Measurements from ENCODE around the gene ZMPSTE24. TPM values are rescaled to one million over a fixed set of nuclear protein-coding genes. Genes with fewer than 3 reads are reported as not detected.
"Not testable (repeated sequence)": the region's sequence is repeated elsewhere in the genome, so short reads cannot be mapped to it uniquely, and the experiment has no call there.

The ZMPSTE24 gene
- total RNA-seq, 4 donors from 2014 or later, result 37.4 to 49.8 (median 48.9) TPM

- no peaks in the 10 kb centered on the region for H3K9me3 ChIP-seq
- no peak for DNase-seq (ENCODE audit: extremely low spot score)
- peaks cover 0 to 52% (median 20%) of the 10 kb centered on the region in 4 donors for H3K27me3 ChIP-seq
- no peak for TF ChIP-seq POLR2AphosphoS5 (IDR thresholded peaks at IDR 0.05)
- H3K4me3 ChIP-seq, result peak within 1 kb of the TSS; percentile 50 to 62 (median 52)
- H3K27ac ChIP-seq (replicated peaks in 1 of 4), result no peak within 1 kb of the TSS
- no peaks in the 10 kb centered on the region for H3K36me3 ChIP-seq
- 3% methylated on average over 28 of the region's 84 CpGs for WGBS
- intact Hi-C loops (cut with DNase I), result loop anchor here (5.0 kb wide), 2 partner anchors 59 to 154 kb away; partner anchors contain the start of genes RLF and ZMPSTE24
- H3K4me1 ChIP-seq, result peaks cover 24 to 31% (median 30%) of the 10 kb centered on the region in 4 donors
These were observed 58.8 kb downstream of the ZMPSTE24 start, which contains the start of gene COL9A2 for GRCh38 chr1:40316595-40317393. TSS of gene COL9A2 (minus strand) at chr1:40317286. CDS start at chr1:40317197, 89 bp downstream.

- WGBS, result 74% methylated on average over 9 of the region's 21 CpGs
- H3K4me3 ChIP-seq, result peak overlapping the region; percentile 50 to 62 (median 52)
- no peak overlapping the region for H3K27ac ChIP-seq (replicated peaks in 1 of 4)
- DNase-seq (ENCODE audit: extremely low spot score), result no peak
- H3K27me3 ChIP-seq, result peaks cover 0 to 52% (median 20%) of the 10 kb centered on the region in 4 donors
- H3K36me3 ChIP-seq, result no peaks in the 10 kb centered on the region
- H3K4me1 ChIP-seq, result peaks cover 24 to 31% (median 30%) of the 10 kb centered on the region in 4 donors
- H3K9me3 ChIP-seq, result no peaks in the 10 kb centered on the region
- intact Hi-C loops (cut with DNase I), result loop anchor here (5.0 kb wide), 2 partner anchors 60 to 155 kb away; partner anchors contain the start of genes RLF and ZMPSTE24
- TF ChIP-seq POLR2AphosphoS5 (IDR thresholded peaks at IDR 0.05), result no peak
- TF ChIP-seq POLR2A (IDR thresholded peaks at IDR 0.05; ENCODE audit: low read depth), result no peak
- TF ChIP-seq CTCF (IDR thresholded peaks at IDR 0.05), result no peak
- TF ChIP-seq EP300 (IDR thresholded peaks at IDR 0.05), result no peak
These were observed 59.5 kb downstream of the ZMPSTE24 start for GRCh38 chr1:40317394-40318074.

- DNase-seq (ENCODE audit: extremely low spot score), result no peak
- Histone ChIP-seq H3K27me3 (peaks cover 0 to 52% (median 20%) of the 10 kb centered on the region in 4 donors), H3K27ac (replicated peaks in 1 of 4) (no peak overlapping the region), H3K4me3 (no peak overlapping the region), H3K9me3 (no peaks in the 10 kb centered on the region), H3K4me1 (peaks cover 24 to 31% (median 30%) of the 10 kb centered on the region in 4 donors), H3K36me3 (no peaks in the 10 kb centered on the region)
- WGBS, result 94% methylated on average over 4 of the region's 4 CpGs
- no peak for TF ChIP-seq POLR2A (IDR thresholded peaks at IDR 0.05; ENCODE audit: low read depth)
- no peak for TF ChIP-seq CTCF (IDR thresholded peaks at IDR 0.05)
- no peak for TF ChIP-seq EP300 (IDR thresholded peaks at IDR 0.05)
- TF ChIP-seq POLR2AphosphoS5 (IDR thresholded peaks at IDR 0.05), result no peak
- intact Hi-C loops (cut with DNase I), result loop anchor here (5.0 kb wide), 2 partner anchors 61 to 156 kb away; partner anchors contain the start of genes RLF and ZMPSTE24
These were observed 60.4 kb downstream of the ZMPSTE24 start for GRCh38 chr1:40318476-40318875.

GRCh38 chr1:40318970-40319621 is 61.1 kb downstream of the ZMPSTE24 start:
- Histone ChIP-seq H3K36me3 (no peaks in the 10 kb centered on the region), H3K9me3 (no peaks in the 10 kb centered on the region), H3K27ac (replicated peaks in 1 of 4) (no peak overlapping the region), H3K4me1 (peaks cover 24 to 31% (median 30%) of the 10 kb centered on the region in 4 donors), H3K27me3 (peaks cover 0 to 52% (median 20%) of the 10 kb centered on the region in 4 donors), H3K4me3 (no peak overlapping the region)
- TF ChIP-seq CTCF (IDR thresholded peaks at IDR 0.05) (no peak), POLR2AphosphoS5 (IDR thresholded peaks at IDR 0.05) (no peak), POLR2A (IDR thresholded peaks at IDR 0.05; ENCODE audit: low read depth) (no peak), EP300 (IDR thresholded peaks at IDR 0.05) (no peak)
- 88% methylated on average over 4 of the region's 4 CpGs for WGBS
- DNase-seq (ENCODE audit: extremely low spot score), result no peak
- intact Hi-C loops (cut with DNase I), result loop anchor here (5.0 kb wide), 2 partner anchors 62 to 157 kb away; partner anchors contain the start of genes RLF and ZMPSTE24

- H3K4me3 ChIP-seq; DNase-seq (ENCODE audit: extremely low spot score); H3K4me1 ChIP-seq; H3K36me3 ChIP-seq; H3K27ac ChIP-seq (replicated peaks in 1 of 4); intact Hi-C loops (cut with DNase I); H3K27me3 ChIP-seq; H3K9me3 ChIP-seq: not testable (repeated sequence)
- WGBS, result 71% methylated on average over 1 of the region's 1 CpG
These were observed 73.4 kb downstream of the ZMPSTE24 start for GRCh38 chr1:40331403-40331802.
